ACC112 (cell line): Measurements from ENCODE around the gene EIF5A.

Experiments
- H2AFZ ChIP-seq: fragments of 200-600 bp; sonication (generic); one replicate; pipeline ENCODE4 v1.6.0; 2017; ENCODE audit warnings: antibody characterized with exemption, low read length; ENCODE audit not compliant: unreplicated experiment
- H3K27ac ChIP-seq: fragments of 200-600 bp; sonication (generic); 2 replicates; pipeline ENCODE4 v1.5.1; 2014; ENCODE audit warnings: low read depth, mild to moderate bottlenecking, antibody characterized with exemption, low read length, moderate library complexity
- H3K27me3 ChIP-seq: fragments of 200-600 bp; sonication (generic); 2 replicates; pipeline ENCODE4 v1.6.1; 2014; ENCODE audit warnings: mild to moderate bottlenecking, antibody characterized with exemption, low read length, moderate library complexity, mixed read lengths; ENCODE audit not compliant: insufficient read depth
- H3K36me3 ChIP-seq: fragments of 200-600 bp; sonication (generic); 2 replicates; pipeline ENCODE4 v1.6.1; 2016; ENCODE audit warnings: mild to moderate bottlenecking, antibody characterized with exemption, low read length, moderate library complexity, mixed read lengths; ENCODE audit not compliant: insufficient read depth
- H3K4me1 ChIP-seq: fragments of 200-600 bp; sonication (generic); one replicate; pipeline ENCODE4 v1.6.1; 2016; ENCODE audit warnings: low read length, mixed read lengths; ENCODE audit not compliant: insufficient read depth, unreplicated experiment, control insufficient read depth
- H3K4me3 ChIP-seq: fragments of 200-600 bp; sonication (generic); 2 replicates; pipeline ENCODE4 v1.5.1; 2014; ENCODE audit warnings: mild to moderate bottlenecking, low read depth, low read length
- H3K79me2 ChIP-seq: fragments of 200-600 bp; sonication (generic); one replicate; pipeline ENCODE4 v1.6.0; 2016; ENCODE audit warnings: low read length; ENCODE audit not compliant: control insufficient read depth, unreplicated experiment, insufficient read depth

The EIF5A gene

DNA sequence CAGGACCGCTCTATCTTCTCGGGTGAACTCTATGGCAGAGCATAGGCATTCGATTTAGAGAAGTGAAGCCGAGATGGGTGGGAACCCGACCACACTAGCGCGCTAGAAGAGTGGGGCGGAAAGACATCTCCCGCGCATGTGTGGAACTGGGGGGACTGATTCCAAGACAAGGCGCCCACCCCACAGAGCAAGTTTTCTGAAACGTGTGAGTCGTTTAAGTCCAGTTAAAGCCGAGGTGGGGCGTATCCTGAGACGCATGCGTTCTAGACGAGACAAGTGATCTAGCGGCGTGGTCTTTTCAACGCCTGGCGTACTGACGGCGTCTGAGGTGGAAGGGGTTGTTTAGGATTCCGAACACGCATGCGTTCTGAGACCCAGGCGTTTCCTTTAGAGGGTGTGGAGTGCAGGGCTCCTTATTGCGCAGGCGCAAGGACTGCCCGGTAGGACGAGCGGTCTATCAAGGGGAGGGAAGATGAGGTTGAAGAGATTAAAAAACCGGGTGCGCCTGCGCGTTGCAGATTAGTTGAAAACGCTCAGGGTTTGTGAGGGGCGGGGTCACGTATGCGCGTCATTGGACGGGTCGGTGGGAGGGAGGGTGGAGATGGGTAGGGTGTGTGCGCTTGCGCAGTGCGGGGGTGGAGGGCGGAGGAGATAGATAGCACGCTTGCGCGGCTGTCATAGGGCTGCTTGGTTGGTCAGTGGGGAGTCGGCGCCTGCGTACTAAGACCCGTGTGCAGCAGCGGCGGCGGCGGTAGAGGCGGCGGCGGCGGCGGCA is at the start of gene EIF5A:
TSS of gene EIF5A (plus strand) at position 718 of the 775 bp plus-strand sequence. CDS start 2,008 bp downstream, outside the sequence.
- H3K4me3 ChIP-seq, result peak within 1 kb of the TSS; percentile 96
- H3K36me3 ChIP-seq, result peaks cover 22% of the 10 kb centered on the region
- peak within 1 kb of the TSS; percentile 5 for H2AFZ ChIP-seq
- H3K27ac ChIP-seq, result peak within 1 kb of the TSS; percentile 98
- peaks cover 43% of the 10 kb centered on the region for H3K79me2 ChIP-seq
- no peaks in the 10 kb centered on the region for H3K27me3 ChIP-seq
- H3K4me1 ChIP-seq, result peaks cover 22% of the 10 kb centered on the region

DNA sequence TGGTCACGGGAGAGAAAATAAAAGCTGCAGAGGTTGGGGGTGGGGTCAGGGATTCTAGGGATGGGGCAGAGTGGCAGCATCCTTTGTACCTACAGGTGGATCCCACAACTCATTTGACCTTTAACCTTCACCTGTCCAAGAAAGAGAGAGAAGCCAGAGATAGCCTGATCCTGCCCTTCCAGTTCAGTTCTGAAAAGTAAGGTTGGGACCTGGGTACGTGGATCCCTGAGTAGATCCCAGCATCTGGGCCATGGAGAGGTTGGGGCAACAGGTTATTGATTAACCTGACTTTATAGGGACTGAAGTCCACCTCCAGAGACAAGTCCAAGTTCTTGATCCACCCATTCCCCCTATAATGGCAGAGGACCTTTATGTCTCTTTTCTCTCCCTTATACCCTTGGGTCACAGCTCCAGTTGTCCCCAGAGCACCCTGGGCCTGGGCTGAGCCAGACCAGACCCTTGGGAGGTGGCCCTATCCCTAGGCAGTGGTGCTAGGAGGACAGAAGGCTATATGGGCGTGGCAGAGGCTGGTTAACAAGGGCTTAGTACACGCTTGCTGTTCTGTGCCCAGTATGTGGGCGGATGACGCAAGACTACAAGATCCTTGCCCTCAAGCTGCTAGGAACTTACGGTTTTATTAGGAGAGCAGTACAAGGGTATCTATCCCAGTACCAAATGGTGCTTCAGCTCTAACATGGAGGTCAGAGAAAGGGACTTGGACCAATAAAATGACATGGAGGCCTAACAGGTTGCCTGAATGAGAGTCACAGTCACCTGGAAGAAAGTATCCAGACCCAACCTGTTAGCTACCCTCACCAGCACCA is 48.5 kb upstream of the EIF5A start:
- Histone ChIP-seq H3K27ac (peak overlapping the region; percentile 52), H3K79me2 (peaks cover 5% of the 10 kb centered on the region), H3K4me3 (peak overlapping the region; percentile 25; the same call in 1 of the 2 replicates), H3K36me3 (peaks cover 21% of the 10 kb centered on the region), H2AFZ (no peak overlapping the region), H3K27me3 (peaks cover 16% of the 10 kb centered on the region), H3K4me1 (peaks cover 19% of the 10 kb centered on the region)

DNA sequence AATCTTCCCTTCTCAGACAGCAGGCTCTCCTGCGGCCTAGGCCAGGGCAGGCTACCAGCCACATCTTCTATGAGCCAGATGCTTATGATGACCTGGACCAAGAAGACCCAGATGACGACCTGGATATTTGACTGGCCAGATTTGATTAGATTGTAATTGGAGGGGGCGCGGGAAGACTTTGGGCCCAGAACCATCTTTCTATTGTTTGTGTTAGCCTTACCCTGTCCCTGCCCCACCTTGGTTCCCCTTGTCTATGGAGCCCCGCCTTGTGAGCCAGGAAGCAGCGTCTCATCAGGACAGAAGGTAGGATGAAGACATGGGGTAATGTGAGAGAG is 47.9 kb upstream of the EIF5A start:
- Histone ChIP-seq H3K79me2 (no peaks in the 10 kb centered on the region), H3K27ac (peak overlapping the region; percentile 52), H3K4me3 (peak overlapping the region; percentile 25; the same call in 1 of the 2 replicates), H2AFZ (no peak overlapping the region), H3K27me3 (peaks cover 16% of the 10 kb centered on the region), H3K4me1 (peaks cover 24% of the 10 kb centered on the region), H3K36me3 (peaks cover 16% of the 10 kb centered on the region)

DNA sequence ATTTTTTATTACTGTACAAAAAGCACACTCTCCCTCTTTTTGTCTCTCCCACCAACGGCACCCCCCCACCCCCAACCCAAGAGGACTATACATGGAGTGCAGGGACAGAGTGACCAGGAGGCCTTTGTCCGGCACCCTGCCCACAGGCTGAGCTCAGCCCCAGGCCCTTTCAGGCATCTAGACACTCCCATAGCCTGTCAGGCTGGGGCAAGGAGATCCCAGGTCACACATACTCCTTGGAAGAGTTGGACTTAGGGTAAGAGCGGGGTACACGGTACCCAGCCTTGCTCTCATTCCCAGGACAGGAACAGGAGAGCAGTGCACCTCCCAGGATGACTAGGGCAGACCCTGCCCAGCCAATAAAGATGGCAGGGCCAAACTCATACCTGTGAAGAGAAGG is 47.3 kb upstream of the EIF5A start:
- Histone ChIP-seq H3K79me2 (no peaks in the 10 kb centered on the region), H3K4me3 (no peak overlapping the region), H3K27me3 (peaks cover 16% of the 10 kb centered on the region), H3K4me1 (peaks cover 24% of the 10 kb centered on the region), H2AFZ (no peak overlapping the region), H3K36me3 (peaks cover 14% of the 10 kb centered on the region), H3K27ac (no peak overlapping the region)

DNA sequence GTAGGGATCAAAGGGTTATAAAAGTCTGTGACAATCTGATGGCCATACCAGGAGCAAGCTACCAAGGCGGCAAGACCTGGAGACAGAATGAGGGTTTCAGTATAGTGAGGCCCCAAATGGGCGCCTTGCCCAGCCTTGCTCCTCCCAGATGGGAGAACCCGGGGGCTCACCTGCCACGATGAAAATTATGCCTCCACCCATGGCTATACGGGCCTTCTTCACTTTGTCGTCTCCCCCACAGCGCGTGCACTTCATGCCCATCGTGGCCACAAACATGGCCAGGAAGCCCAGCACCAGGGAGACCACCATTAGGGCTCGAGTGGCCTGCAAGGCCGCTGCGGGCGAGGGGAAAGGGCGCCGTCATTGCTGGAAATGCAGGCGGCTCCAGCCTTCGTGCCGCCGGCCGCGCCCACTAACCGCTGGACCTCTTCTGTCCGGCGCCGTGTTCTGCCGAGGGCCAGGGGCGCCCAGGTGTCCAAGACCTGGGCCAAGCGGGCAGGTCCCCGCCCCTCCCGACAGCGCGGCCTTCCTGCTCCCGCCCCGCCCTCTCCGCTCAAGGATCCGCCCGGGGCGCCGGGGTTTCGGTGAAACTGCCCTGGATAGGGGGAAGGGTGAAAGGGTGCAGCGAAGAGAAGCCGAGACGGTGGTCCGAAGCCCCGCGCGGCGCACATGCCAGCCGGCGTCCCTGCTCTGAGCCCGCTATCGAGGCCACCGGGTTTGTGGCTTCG is 46.6 kb upstream of the EIF5A start:
- Histone ChIP-seq H3K27ac (no peak overlapping the region), H2AFZ (peak overlapping the region; percentile 56), H3K4me3 (peak overlapping the region; percentile 59), H3K79me2 (no peaks in the 10 kb centered on the region), H3K36me3 (peaks cover 12% of the 10 kb centered on the region), H3K27me3 (peaks cover 16% of the 10 kb centered on the region), H3K4me1 (peaks cover 25% of the 10 kb centered on the region)

DNA sequence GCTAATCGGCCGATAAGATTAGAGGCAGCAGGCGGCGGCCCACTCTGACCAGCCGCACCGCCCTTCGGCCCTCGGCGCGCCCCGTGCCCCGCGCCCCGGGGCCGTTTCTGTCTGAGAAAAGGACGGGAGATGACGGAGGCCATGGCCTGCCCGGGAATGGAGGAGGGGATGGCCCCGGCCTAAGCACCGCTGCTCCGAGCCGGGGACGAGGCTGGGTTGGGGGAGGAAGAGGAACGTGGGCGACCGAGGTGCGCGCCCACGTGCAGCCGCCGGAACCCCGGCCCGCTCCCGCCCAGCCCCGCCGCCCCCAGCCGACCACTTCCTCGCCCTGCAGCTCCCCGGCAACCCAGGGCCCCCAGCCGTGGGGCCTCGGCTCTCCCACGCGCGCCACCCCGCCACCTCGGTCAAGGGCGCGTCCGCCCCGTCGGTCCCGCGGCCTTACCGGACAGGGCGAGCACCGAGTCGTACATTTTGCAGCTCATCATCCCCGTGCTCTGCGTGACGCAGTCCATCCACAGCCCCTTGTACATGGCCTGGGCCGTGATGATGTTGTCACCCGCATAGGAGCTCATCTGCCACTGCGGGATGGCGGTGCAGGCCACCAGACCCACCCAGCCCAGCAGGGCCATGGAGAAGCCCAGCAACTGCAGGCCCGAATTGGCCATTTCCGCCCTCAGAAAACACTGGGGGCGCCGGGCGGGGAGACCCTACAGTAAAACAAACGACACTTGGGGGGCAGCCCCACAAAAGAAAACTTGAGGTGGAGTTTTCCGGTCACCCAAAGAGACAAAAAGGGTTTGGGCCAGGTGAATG is 45.8 kb upstream of the EIF5A start:
- Histone ChIP-seq H2AFZ (peak overlapping the region; percentile 56), H3K79me2 (no peaks in the 10 kb centered on the region), H3K27me3 (peaks cover 16% of the 10 kb centered on the region), H3K36me3 (peaks cover 12% of the 10 kb centered on the region), H3K4me3 (peak overlapping the region; percentile 59), H3K4me1 (peaks cover 29% of the 10 kb centered on the region), H3K27ac (no peak overlapping the region)

DNA sequence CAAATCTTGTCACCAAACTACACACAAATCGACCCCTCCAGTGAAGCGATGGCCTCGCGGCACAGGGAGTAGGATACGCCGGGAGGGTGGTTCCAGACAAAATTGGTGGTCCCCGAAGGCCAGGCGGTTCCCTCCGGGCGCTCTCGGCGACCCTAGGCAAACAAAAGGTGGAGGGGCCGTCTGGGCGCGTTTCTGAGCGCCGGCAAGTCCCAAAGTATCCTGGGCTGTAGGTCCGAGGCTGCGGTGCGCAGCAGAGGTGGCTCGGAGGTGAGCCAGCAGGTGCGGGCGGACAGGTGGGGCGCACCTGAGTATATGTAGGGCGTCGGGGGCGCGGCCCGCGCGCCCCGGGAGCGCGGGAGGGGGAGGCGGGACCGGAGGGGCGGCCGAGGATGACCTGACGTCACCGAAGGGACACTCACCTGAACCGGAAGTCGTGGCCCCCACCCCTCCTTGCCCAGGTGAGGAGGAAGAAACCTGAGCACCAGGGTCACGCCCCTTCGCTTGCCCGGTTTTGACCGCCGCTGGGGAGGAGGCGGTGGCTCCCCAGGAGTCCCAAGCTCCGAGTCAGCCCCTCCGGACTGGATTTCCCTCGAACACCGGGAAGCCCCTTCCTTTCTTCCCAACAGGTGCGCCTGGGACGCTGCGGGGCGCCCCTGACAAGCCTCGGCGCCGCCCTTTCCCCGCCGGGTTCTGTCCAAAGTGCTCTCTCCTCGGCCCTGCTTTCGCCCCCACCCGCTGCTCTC is 45.1 kb upstream of the EIF5A start, which contains the start of gene CLDN7:
TSS of gene CLDN7 (minus strand) at position 287 of the 743 bp plus-strand sequence. CDS start 435 bp downstream, outside the sequence.
- Histone ChIP-seq H3K36me3 (peaks cover 12% of the 10 kb centered on the region), H3K79me2 (no peaks in the 10 kb centered on the region), H3K4me1 (peaks cover 29% of the 10 kb centered on the region), H2AFZ (peak within 1 kb of the TSS; percentile 56), H3K4me3 (peak within 1 kb of the TSS; percentile 59), H3K27me3 (peaks cover 16% of the 10 kb centered on the region), H3K27ac (no peak within 1 kb of the TSS)

DNA sequence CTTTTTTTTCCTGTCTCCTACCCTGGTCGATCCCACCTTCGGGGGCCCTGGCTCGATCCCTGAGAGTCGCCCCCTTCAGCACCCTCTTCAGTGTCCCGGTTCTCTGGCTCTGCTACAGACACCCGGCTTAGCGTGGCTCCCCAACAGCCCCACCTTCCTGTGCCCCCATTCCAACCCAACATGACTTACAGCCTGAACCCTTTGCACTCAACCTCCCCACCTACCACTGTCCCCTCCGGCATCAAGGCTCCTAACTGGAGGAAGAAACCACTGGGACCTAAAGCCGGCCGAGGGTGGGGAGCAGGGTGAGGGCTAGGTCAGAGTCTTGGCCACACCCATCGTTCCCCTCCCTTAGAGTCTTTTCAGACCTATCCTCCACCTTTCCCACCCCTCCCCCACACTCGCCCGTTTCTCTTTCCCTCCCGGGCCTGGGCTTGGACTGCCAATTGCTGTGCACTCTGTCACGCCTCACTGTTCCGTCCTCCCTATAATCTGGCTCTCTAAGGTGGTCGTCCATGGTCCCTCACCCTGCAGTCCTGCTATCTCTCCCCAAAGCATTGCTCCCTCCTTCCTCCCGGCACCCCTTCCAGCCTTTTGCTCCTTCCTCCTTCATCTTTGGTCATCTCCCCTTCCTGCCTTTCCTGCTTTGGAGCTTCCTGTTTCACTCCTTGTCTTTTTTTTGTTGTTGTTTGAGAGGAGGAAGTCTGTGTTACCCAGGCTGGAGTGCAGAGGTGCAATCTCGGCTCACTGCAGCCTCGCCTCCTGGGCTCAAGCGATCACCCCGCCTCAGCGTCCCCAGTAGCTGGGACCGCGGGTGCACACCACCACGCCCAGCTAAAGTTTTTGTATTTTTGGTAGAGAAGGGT is 44.3 kb upstream of the EIF5A start:
- Histone ChIP-seq H3K79me2 (no peaks in the 10 kb centered on the region), H2AFZ (peak overlapping the region; percentile 48), H3K36me3 (peaks cover 12% of the 10 kb centered on the region), H3K27ac (no peak overlapping the region), H3K27me3 (peaks cover 16% of the 10 kb centered on the region), H3K4me1 (peaks cover 29% of the 10 kb centered on the region), H3K4me3 (peak overlapping the region; percentile 51; the same call in 1 of the 2 replicates)

DNA sequence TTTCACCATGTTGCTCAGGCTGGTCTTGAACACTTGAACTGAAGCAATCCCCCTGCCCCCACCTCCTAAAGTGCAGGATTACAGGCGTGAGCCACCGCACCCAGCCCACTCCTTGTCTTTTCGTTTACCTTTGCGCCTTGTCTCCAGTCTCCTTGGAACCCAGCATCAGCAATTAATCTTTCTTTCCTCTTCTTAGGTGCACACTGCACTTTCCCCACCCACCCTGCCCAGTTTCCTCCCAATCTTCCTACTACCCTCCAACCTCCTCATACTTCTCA is 43.7 kb upstream of the EIF5A start:
- Histone ChIP-seq H3K27me3 (peaks cover 16% of the 10 kb centered on the region), H3K36me3 (peaks cover 8% of the 10 kb centered on the region), H2AFZ (no peak overlapping the region), H3K79me2 (no peaks in the 10 kb centered on the region), H3K4me3 (no peak overlapping the region), H3K4me1 (peaks cover 26% of the 10 kb centered on the region), H3K27ac (peak overlapping the region; percentile 74)
